HS-27A (cell line): Measurements from ENCODE around the gene MRPL55.

Experiments used
- DNase-seq: peaks from one replicate; pipeline ENCODE4 v3.0.0-alpha.2; 2012; ENCODE audit warnings: low read depth, missing footprints

The MRPL55 gene

DNA sequence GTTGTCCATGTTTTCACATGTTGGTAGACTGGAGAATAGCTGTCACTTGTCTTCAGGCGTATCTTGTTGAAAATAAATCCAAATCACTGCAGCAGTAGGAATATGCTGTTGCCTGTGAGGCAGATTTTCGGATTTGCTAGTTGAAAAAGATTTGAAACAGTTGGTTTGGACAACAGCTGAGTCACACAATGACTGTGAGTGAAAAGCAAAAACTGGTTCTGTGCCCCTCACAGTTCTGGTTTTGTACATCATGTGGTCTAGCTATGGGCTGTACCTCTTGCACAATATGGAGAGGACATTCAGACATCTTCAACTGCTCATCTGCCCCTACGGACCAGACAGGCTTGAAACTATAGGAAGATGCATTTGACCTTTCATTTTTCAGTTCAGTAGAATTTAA is 24.8 kb downstream of the MRPL55 start:
- DNase-seq, result no peak

DNA sequence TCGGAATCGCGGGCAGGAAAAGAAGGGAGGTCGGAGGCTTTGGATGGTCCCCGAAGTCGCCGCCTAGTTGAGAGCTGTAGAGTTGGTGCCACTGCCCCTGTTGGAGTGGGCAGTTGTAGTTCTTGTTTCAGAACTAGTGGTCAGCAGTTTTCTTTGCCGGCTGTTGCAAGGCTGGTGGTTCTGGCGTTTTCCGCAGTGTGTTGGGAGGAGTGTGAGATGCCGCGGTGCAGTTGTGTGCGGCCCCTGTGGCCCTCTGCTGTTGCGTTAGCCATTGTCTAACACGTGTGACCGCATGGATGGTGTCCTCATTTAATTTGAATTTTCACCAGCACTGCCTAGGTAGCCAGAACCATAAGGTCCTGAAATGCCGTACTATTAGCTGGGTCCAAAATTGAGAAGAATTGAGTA is 25.2 kb downstream of the MRPL55 start:
- DNase-seq, result no peak

DNA sequence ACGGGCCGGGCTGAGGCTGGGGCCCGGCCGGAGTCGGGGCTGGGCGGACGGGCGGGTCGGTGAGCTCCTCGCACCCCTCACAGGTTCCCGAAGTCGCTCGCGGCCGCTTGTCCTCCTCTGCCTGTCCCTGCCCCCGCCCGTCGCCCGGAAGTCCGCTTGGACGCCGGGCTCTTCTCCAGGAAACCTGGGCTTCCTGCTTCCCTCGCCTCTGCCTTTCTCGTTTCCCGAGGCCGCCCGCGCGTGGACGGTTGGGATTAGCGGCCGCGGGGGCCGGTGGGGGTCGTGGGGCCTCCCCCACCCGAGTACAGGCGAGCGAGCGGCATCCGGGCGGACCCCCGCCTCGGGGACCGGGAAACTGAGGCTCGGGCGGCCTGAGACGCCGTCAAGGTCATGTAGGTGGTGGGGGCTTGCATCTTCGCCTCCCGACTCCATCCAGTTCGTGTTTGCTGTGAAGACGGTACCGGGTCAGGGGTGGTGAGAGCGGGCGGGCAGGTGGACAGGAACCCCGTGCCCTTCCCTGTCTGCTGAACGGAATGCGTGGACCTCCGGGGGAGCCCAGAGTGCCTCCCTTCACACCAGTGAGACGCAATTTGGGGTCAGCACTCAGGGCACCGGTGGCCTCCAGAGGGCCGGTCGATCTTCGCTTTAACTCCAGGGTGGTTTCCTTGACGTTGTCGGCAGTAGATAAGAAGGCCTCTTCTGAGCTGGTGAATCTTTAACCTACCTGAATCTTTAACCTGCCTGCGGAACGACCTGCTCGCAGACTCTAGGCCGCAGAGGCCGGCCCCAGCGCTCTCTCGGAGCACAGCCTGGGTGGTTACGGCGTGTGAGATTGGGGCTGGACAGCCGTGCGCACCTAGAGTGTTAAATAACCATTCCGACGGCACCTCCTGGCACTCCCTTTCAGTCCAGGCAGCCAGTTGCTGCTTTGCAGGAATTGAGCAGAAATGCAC is 25.9 kb downstream of the MRPL55 start:
- DNase-seq, result no peak

DNA sequence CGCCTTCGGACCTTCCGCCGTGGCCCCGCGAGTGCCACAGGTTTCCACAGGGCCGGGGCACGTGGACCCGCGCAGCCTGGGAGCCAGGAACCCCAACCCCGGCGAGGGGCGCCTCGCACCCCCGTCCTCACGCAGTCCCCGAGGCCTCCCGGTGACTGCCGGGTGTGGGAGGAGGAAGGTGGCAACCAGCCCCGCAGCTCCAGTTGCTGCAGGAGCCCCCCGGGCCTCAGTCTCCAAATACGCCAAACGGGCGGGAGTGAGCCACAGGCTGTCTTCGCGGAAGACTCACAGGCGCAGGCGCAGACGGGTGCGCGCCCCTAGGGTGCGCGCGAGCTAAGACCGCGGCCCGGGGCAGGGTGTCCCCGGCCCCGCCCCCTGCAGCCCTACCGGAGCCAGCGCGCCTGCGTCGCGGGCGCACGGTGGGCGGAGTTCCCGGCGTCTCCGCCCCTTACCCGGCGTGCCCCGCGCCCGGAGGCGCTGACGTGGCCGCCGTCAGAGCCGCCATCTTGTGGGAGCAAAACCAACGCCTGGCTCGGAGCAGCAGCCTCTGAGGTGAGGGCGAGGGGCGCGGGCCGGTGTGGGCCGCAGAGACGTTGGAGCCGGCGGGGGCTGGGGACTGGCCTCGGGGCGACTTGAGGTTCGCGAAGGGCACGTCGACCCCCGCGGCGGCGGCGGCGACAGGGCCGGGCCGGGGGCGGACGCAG is 26.7 kb downstream of the MRPL55 start, which contains the start of gene ARF1:
Gene ARF1, plus strand, starts transcription at position 495 of the 704 bp plus-strand sequence. CDS start 14,407 bp downstream, outside the sequence.
- peak; percentile 50 for DNase-seq

DNA sequence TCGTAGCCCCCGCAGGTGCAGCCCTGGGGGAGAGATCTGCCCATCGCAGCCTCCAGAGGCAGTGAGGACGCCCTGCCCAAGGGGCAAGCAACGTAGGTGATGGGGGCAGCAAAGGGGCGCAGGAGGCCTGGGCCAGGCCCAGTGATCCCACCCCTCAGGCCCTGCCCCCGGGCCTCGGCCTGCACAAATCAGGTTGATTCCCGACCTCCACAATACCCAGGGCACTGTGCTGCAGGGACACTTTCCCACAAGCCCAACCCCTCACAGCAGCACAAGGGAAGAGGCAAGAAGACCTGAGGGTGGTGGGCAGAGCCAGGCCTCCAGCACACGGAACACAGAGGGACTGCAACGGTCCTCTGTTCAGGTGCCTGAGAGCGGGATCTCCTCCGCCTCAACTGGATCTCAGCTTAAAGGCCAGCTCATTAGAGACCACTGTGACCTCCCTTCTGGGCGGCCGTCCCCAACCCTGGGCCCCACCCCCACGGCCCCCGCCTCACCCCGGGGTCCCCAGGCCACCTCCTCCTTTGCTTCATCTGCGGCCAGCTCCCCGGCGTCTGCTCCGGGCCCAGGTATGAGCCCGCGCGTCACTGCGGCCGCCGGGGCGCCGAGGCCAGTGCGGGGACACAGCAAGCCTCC is 27.4 kb downstream of the MRPL55 start:
- DNase-seq, result no peak

DNA sequence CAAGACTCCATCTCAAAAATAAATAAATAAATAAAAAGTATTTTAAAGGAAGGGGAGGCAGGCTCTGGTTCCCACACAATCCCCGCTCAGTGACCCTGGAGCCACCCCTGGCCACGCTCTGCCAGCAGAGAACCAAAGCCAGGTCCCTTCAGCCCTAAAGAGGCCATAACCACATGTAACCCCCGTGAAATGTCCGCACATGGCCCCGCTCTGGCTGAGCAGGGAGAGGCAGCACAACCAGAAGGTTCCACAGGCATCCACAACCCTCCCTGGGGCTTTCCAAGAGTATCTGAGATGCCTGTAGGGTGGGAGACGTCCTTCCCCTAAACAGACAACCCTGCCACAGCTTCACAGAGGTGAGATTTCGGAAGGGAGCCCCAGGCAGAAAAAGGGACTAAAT is 28.0 kb downstream of the MRPL55 start:
- no peak for DNase-seq

DNA sequence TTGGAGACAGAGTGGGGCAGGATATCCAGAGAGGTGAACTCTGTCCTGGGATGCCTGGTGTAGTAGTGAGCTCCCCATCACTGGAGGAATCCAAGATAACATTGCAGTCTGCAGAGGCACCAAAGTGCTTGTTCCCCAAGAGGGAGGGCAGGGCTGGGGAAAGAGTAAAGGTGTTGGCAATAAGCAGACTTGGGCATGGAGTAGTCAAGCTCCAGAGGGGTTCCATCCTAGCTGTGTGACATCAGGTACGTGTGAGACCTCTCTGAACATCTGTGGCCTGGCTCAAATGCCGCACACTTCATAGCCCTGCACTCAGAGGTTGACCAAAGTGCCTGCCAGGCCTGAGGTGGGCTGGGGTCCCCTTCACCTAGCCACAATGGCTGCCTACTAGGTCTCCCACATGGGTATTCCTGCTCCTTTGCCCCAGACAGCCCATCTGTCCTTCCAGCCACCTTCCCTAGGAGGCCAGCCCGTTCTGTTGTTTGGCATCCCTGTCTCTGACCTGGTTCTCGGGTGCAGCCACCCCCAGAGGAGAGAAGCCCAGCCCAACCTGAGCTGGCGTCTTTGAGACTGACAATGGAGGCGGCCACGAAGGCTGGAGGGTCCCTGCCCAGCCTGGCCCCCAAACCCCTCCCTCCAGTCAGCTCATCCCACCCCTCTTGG is 29.4 kb downstream of the MRPL55 start:
- no peak for DNase-seq

DNA sequence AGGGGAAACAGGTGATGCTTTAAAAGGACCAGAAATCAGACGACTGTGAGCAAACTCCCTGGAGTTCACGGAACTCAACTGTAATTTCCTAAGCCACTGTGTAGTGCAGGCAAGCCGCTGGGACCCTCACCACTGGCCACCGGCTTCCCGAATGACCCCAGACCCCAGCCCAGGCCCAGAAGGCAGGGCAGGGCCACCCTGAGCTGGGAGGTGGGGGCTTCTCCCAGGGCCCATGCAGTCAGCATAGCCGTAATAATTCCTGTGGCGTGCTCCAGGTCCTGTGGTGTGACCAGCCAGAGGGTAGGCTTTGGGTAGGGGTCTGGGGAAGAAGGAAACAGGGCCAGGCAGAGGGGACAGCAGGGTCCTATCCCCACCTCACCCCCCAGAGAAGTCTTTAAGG is 30.1 kb downstream of the MRPL55 start:
- DNase-seq, result no peak

DNA sequence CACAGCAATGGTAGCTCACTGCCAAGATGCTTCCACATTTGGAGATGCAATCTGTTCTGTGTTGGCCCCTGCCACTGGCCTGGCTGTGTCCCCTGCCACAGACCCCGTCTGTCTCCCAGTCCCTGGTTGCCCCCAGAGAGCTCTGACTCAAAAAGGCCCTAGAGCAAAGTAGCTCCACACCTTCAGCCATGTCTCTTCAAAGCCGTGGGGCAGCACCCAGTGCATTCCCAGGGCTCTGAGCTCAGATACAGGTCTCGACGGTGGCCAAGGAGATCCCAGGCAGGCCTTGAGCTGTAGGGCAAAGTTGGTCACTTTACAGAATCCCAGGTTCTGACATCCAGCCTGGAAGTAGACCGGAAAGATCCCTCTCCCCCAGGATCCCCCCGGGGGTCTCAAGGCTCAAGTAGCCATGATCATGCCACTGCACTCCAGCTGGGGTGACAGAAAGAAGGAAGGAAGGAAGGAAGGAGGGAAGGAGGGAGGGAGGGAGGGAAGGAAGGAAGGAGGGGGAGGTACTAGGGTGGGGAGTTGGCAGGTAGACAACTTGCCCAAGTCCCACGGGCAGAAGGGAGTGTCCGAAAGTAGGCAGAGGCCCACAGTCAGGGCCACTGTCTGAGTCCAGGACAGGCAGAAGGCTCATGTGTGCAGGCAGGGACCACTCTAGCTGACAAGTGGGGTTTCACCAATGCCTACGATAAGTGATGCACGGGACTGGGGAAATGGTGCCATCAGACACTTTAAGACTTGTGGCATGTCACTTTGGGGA is 31.4 kb downstream of the MRPL55 start:
- no peak for DNase-seq

DNA sequence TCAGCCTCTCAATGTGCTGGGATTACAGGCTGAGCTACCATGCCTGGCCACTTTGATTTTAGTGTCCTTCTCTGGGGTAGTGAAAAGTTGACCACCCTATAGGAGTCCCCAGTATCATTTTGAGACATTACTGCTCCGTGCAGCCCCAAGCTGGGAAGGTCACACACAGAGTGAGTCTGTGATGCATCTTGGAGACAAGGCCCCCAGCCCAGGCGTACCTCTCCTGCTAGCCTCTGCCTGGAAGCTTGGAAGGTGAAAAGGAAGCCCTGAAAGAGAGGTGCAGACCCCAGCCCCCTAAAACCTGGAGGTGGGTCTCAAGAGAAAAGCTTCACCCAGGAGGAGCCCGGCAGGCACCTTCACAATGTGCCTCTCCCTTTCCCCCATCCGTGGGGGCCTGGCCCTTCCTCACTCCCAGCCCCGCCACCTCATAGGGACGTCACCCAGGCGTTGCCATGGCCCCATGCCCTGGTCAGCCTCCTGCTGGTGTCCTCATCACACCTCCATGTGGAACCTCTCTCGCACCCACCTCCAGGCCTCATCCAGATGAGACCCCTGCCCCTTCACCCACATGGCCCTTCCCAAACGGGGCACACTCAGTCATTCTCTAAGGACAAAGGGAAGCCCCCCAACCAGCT is 32.2 kb downstream of the MRPL55 start:
- no peak for DNase-seq

DNA sequence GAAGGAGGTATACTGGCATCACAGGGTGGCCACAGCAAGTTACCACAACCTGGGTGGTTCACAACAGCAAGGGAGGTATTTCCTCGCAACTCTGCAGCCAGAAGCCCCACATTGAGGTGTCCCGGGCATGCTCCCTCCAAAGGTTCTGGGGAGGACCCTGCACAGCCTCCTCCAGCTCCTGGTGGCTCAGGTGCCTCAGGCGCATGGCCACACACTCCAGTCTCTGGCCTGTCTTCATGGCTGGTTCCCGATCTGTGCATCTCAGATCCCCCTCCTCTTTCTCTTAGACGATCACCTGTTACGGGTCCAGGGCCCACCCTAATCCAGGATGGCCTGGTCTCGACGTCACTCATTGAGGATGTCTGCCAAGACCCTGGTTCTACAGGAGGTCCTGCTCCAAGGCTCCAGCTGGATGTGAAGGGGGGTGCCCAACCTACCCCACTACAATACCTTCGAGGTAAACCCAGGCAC is 33.3 kb downstream of the MRPL55 start:
- no peak for DNase-seq

DNA sequence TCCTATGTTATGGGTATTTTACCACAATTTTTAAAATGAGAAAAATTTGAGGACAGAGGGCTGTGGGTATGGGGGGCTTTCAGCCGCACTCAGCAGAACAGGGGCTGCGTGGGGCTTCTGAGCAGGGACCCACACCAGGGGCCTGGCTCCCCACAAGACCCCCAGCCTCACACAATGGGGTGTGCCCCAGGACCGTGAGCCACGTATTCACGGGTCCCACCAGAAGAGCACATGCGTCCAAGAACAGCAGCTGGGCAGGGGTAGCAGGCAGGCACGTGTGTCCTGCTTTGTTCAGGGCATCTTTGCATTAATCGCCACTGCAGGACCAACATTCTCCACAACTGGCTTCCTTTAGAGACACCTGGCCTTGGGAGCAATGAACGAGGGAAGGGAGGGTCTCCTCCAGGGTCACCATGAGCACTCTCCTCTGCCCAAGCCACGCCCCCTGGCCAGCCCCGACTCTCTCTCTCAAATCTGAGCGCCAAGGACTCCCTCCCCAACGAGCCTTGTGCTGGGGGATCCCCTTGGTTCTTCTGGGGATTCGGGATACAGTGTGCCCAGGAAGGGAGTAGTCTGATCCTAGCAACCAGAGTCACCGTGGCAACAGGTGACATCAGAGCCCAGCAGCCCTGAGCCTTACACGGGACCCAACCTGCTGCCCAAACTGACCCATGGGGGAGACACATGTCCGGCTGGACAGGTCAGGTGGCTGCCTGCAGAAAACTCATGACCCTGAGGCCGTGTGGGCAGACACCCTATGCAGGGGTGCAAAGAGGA is 34.0 kb downstream of the MRPL55 start:
- DNase-seq, result no peak

DNA sequence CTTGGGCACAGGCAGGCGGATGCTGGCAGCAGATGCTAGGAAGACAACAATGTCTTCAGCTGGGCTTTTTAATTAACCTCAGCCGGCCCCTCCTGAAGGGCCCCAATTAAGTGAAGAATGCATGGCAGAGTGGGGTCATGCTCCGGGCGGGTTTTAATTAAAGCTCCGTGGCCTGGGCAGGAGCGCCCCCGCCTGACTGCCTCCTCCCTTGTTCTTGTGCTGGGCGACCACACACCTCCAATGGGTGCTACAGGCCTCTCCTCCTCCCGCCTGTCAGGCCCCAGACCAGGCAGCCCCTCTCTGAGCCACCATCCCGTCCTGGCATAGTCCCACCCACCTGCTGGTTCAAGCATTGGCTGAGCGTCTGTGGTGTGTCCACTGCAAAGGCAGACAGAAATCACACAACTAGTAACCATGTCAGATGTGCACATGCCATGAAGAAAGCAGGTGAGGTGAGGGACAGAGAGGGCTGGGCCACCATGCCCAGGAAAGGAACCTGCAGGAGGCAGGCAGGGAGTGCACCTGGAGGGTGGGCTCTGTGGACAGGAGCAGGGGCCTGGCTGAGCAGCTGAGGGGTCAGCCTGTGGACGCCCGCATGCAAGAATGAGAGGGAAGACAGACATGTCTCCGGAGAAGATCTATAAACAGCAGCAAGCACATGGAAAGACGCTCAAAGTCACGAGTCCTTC is 35.1 kb downstream of the MRPL55 start:
- no peak for DNase-seq

DNA sequence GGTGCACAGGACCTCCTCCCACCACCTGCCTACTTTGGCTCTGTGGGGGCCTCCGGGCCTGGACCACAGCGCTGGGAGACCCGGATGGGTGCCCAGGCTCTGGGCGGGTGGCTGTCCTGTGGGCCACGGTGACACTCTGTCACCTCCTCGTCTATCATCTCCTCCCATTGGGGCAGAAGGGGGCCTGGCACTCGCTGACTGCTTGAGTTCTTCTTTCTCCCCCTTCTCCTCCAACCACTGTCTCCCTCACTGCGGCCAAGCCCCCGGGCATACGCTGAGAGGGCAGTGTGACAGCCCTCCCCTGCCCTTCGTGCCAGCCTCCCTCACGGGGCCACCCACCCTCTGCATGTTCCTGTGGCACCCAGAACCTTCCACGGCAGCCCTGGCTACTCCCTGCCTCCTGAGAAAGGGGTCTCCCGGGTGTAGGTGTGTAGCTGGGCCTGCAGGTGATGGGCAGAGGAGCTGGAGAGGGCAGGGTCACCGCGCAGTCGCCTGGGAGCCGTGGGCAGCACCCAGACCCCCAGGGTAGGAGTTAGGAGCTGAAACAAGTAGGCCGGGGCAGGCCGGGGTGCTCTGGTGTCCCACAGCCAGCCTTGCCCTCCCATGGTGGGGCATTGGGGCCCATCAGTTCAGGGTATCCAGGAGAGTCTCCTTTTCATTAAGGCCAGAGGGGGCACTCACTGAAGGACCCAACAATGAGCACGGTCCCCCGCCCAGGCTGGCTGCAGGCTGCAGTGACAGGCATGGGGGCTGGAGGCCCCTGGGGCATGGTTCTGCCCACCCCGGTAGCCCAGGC is 35.8 kb downstream of the MRPL55 start:
- no peak for DNase-seq

DNA sequence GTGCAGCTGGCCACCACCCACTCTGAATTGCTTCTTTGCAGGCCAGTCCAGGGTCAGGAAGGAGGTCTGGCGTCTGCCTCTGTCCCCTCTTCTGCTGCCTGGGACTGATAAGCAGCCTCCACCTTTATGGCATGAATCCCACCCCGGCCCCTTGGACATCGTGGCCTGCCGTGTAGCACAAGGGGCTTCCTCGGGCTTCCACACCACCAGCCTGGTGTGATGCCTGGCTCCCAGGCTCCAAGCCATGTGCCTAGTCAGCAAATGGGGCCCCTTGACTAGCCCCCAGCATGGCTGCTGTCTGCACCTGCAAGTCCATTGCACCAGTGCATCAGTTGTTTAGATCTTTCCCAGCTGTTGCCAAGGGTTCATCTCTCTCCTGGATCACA is 36.4 kb downstream of the MRPL55 start:
- no peak for DNase-seq

DNA sequence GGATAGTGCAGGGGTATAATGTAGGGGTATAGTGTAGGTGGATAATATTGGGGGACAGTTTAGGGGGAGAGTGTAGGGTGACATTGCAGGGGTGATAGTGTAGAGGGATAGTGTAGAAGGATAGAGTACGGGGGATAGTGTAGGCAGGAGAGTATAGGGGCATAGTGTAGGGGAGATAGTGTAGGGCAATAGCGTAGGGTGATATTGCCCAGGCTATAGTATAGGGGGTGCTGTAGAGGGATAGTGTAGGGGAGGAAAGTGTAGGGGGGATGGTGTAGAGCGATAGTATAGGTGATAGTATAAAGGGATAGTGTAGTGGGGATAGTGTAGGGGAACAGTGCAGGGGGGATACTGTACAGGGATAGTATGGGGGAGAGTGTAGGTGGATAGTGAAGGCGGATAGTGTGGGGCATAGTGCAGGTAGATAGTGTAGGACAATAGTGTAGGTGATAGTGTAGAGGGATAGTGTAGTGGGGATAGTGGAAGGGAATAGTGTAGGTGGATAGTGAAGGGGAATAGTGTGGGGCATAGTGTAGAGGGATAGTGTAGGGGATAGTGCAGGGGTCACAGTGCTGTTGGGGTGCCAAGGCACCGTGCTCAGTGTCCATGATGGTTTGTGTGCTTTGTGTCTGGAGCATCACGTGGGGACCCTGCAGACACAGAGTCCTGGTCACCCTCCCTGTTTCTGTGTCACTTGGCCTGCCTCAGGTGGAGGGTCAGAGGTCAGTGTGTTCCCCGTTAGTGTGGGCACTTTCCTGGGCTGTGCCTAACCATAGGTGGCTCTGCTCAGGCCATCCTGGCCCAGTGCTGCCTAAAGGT is 37.1 kb downstream of the MRPL55 start:
- DNase-seq, result no peak

DNA sequence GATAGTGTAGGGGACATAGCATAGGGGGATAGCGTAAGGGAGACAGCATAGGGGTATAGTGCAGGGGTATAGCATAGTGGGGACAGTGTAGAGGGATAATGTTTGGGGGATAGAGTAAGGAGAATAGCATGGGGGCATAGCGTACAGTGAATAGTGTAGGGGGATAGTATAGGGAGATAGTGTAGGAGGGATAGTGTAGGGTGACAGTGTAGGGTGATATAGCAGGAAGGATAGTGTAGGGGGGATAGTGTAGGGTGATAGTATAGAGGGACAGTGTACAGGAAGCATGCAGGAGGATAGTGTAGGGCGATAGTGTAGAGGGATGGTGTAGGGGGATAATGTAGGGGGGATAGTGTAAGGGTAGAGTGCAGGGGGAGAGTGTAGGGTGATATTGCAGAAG is 38.2 kb downstream of the MRPL55 start:
- DNase-seq, result no peak

DNA sequence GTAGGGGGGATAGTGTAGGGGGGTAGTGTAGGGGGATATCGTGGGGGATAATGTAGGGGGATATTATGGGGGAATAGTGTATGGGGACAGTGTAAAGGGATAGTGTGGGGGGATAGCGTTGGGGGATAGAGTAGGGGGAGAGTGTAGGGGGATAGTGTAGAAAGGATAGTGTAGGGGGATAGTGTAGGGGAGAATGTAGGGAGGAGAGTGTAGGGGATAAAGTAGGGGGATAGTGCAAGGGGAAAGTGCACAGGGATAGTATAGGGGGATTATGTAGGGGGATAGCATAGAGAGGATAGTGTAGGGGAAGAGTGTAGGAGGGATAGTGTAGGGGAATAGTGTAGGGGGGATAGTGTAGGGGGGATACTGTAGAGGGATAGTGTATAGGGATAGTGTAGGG is 38.9 kb downstream of the MRPL55 start:
- no peak for DNase-seq
